NCI-H82 (cell line): ENCODE measurements around the gene MAOA.
"Not testable (repeated sequence)": the region's sequence is repeated elsewhere in the genome, so short reads cannot be mapped to it uniquely, and the experiment has no call there.

Experiments used
- DNase-seq: peaks from one replicate; lab custom pipeline; 2025; lab: John Stamatoyannopoulos, UW

Gene MAOA

GRCh38 chrX:43663173-43663572 lies 7.1 kb downstream of the MAOA start:
- no peak for DNase-seq

GRCh38 chrX:43664258-43664657 lies 8.2 kb downstream of the MAOA start:
- no peak for DNase-seq

DNA sequence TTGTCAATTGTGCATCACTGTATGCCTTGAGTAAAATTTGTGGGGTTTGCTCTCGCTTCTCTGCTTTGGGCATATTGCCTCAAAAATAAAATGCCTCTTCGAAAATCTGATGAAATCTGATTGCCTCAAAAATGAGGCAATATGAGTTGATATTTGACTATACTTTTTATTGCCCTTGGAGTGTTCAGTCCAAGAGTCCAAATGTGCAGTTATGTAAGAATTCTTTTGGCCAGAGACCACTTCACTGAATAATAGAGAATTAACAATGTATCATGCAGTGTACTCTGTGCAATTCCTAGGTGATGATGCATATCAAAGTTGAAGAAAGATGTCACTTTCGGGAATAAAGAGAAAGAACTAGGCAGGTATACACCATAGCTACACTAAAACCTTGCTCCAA lies 8.6 kb downstream of the MAOA start:
- no peak for DNase-seq

GRCh38 chrX:43666311-43666912 lies 10.3 kb downstream of the MAOA start:
- DNase-seq = no peak

DNA sequence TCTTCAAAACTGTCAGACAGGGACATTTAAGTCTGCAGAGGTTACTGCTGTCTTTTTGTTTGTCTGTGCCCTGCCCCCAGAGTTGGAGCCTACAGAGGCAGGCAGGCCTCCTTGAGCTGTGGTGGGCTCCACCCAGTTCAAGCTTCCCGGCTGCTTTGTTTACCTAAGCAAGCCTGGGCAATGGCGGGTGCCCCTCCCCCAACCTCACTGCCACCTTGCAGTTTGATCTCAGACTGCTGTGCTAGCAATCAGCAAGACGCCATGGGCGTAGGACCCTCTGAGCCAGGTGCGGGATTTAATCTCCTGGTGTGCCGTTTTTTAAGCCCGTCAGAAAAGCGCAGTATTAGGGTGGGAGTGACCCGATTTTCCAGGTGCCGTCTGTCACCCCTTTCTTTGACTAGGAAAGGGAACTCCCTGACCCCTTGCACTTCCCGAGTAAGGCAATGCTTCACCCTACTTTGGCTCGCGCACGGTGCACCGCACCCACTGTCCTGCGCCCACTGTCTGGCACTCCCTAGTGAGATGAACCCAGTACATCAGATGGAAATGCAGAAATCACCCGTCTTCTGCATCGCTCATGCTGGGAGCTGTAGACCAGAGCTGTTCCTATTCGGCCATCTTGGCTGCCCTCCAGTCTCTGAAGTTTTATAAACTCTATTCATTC lies 20.0 kb downstream of the MAOA start:
- DNase-seq = not testable (repeated sequence)

DNA sequence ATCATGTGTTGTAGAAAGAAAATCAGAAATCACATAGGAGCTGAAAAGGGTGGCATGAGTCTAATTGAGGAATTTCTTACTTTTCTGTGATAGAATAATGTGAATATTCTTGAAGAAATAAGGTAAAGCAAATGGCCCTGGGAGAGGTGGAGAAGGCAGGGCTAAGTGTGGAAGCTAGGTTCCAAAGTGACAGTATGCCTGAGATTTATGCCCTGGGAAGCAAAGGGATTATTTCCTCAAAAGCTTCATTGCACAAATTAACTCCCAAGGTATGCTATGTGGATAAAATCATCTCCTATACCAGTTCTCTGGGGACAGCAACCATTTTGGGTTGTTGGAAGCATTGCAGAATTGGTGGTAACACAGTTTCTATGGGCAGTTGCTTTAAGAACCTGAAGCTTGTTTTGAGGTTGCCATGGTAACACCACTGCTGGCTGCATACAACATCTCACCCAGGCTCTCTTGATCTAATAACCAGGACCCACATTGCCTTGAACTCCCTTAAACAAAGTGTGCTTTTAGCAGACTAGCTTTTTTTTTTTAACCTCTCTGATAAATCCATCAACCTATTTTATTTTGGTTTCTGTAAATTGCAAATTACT lies 21.0 kb downstream of the MAOA start:
- peak; percentile 33 for DNase-seq

GRCh38 chrX:43677993-43678392 lies 21.9 kb downstream of the MAOA start:
- no peak for DNase-seq

DNA sequence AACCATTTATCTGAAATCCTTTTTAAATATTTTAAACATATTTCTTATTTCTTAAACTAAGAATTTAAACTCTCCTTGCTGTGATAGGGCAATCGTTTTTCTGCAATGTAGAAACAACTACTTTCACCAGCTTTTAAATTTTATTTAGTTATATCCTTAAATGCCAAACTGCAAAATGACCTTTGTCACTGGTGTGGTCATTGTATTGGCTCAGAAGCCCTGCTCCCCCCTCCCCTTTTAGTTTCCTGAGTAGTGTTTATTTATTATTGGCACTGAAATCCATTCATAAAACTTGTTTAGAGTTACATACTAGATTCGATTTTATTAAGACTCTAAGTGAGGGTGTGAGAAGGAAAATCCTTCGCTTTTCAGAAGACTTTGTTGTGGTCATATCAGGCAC lies 23.0 kb downstream of the MAOA start:
- no peak for DNase-seq

DNA sequence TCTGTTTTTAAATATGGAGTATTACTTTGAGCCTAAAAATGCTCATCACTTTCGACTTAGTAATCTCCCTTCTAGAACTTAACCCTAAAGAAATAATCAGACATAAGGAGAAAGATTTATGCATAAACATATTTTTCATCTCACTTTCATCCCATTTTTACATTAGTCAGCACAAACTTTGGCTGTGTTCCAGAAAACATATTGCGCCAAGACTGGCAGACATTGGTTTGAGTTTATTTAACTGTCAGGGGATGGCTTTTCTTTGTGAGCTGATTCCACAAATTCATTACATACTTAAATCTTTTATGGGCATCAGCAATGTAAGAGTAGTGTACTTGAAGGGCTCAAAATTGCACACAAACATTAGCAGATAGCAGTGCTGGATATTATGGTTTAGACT lies 23.7 kb downstream of the MAOA start:
- DNase-seq = no peak

DNA sequence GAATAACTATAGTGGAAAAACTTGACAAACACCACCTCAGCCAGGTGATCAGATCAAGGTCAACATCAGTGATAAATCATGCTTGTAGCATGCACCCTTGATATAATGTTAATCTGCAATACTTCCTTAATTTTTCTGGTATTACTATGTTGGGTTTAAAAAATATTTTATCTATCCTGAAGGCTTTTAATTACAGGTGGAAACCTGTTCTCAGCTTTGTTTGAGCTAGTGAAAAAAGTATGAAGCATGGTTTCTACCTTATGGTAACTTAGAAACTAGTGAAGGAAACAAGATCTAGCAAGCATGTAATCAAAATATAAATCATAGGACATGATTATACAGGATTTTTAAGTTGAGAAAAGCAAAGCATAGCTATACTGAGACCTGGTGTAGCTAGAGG lies 26.6 kb downstream of the MAOA start:
- DNase-seq = no peak

DNA sequence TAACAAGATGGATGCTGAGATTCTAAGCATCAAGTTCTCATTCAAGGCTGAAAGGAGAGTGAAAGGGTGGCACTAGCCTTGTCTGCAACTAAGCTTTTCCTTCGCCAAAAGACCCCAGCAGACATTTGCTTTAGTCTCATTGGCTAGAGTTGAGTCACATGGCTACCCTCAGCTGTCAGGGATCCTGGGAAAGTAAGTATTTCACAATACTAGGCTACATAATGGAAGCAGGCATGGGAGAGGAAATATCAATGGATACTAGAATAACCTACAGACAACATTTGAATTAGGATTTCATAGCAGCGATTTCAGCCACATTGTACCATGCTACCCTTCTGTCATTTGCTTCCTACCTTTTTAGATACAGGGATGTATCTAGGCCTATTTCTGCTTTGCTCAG lies 29.1 kb downstream of the MAOA start:
- DNase-seq = no peak

- DNase-seq = no peak
Observed at GRCh38 chrX:43688586-43688985, 32.5 kb downstream of the MAOA start.

GRCh38 chrX:43693602-43694406 lies 37.7 kb downstream of the MAOA start:
- DNase-seq = no peak

GRCh38 chrX:43699475-43699874 lies 43.4 kb downstream of the MAOA start:
- no peak for DNase-seq

GRCh38 chrX:43702079-43702524 lies 46.0 kb downstream of the MAOA start:
- DNase-seq = no peak

DNA sequence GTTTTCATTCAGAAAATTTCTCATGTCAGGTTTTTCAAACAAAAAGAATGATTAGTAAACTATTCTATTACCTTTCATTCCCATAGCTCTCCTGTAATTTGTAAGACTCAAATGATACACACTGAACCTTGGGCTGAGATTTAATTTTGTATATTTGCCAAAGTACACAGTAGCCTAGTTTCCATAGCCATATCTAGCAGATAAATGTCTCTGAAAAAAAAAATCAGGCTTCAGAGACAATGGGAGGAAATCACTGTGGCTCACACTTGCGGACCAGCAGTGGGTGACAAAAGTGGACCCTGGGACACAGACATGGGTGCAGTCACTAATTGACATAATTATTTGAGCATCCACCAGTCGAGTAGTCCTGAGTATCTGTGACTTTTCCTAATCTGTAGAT lies 46.6 kb downstream of the MAOA start:
- DNase-seq = no peak

- no peak for DNase-seq
Observed at GRCh38 chrX:43703211-43703791, 47.2 kb downstream of the MAOA start.

- DNase-seq = no peak
Observed at GRCh38 chrX:43706786-43707370, 50.8 kb downstream of the MAOA start.

GRCh38 chrX:43707812-43708548 lies 51.9 kb downstream of the MAOA start:
- DNase-seq = no peak

DNA sequence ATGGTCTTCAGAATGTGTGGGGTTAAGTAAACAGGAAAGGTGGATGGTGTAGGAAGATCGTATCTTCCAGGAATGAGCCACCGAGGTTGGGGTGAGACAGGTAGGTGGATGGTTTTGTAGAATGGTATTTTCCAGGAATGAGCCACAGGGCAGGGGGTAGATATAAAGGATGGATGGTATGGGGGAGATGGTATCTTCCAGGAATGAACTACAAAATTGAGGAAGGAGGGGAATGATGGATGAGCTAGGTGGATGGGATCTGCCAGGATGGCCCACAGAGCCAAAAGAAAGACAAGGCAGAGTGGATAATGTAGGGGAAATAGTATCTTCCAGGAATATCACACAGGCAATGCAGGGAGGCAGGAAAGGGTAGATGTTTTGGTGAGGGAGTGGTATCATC lies 60.0 kb downstream of the MAOA start:
- DNase-seq = no peak

DNA sequence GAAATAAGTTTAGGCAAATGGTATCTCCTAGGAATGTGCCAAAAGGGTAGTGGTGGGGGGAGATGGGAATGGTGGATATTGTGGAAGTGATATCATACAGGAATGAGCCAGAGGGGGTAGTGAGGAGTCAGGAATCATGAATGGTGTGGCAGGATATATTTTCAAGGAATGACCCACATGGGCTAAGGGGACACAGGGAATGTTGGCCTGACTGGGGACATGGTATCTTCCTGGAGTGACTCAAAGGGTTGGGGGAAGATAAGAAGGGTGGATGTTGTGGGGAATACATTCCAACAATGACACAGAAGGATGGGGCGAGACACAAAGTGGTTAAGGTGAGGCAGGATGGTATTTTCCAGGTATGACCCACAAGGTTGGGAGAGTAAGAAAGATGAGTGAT lies 60.6 kb downstream of the MAOA start:
- DNase-seq = no peak
